ENCODE data around the gene EPS15. TPM values are rescaled to one million over a fixed set of nuclear protein-coding genes. Genes with fewer than 3 reads are reported as not detected.
"Not testable (repeated sequence)": the region's sequence is repeated elsewhere in the genome, so short reads cannot be mapped to it uniquely, and the experiment has no call there.

Gene EPS15
- total RNA-seq, 1 donor from 2014 or later, result 35.9 TPM

- DNase-seq (ENCODE audit: low read depth), result no peak
These were observed 24.8 kb upstream of the EPS15 start for GRCh38 chr1:51543858-51544257.

GRCh38 chr1:51542158-51542953, 23.3 kb upstream of the EPS15 start:
- DNase-seq (ENCODE audit: low read depth), result no peak

- DNase-seq (ENCODE audit: low read depth), result no peak
These were observed 22.4 kb upstream of the EPS15 start for GRCh38 chr1:51541313-51542050.

- no peak for DNase-seq (ENCODE audit: low read depth)
These were observed 18.5 kb upstream of the EPS15 start for GRCh38 chr1:51537568-51537967.

GRCh38 chr1:51535006-51535592, 16.0 kb upstream of the EPS15 start:
- peak; percentile 77 for DNase-seq (ENCODE audit: low read depth)

- peak; percentile 8 for DNase-seq (ENCODE audit: low read depth)
These were observed 15.4 kb upstream of the EPS15 start for GRCh38 chr1:51534447-51534846.

GRCh38 chr1:51532853-51533252, 13.8 kb upstream of the EPS15 start:
- no peak for DNase-seq (ENCODE audit: low read depth)

- DNase-seq (ENCODE audit: low read depth), result not testable (repeated sequence)
These were observed 11.4 kb upstream of the EPS15 start for GRCh38 chr1:51530447-51530846.

GRCh38 chr1:51527144-51527543, 8.1 kb upstream of the EPS15 start:
- DNase-seq (ENCODE audit: low read depth), result no peak

GRCh38 chr1:51526248-51526647, 7.2 kb upstream of the EPS15 start:
- DNase-seq (ENCODE audit: low read depth), result no peak

- no peak for DNase-seq (ENCODE audit: low read depth)
These were observed 6.2 kb upstream of the EPS15 start for GRCh38 chr1:51525295-51525694.

- DNase-seq (ENCODE audit: low read depth), result no peak
These were observed 5.8 kb upstream of the EPS15 start for GRCh38 chr1:51524817-51525216.

GRCh38 chr1:51523931-51524330, 4.9 kb upstream of the EPS15 start:
- DNase-seq (ENCODE audit: low read depth), result no peak

GRCh38 chr1:51520700-51521248, 1.7 kb upstream of the EPS15 start:
- no peak for DNase-seq (ENCODE audit: low read depth)

- no peak for DNase-seq (ENCODE audit: low read depth)
These were observed 1.0 kb upstream of the EPS15 start for GRCh38 chr1:51519865-51520699.

GRCh38 chr1:51518586-51519047, 449 bp downstream of the EPS15 start:
- DNase-seq (ENCODE audit: low read depth), result peak; percentile 19

- peak; percentile 39 for DNase-seq (ENCODE audit: low read depth)
These were observed 957 bp downstream of the EPS15 start for GRCh38 chr1:51518033-51518585.

- no peak for DNase-seq (ENCODE audit: low read depth)
These were observed 1.6 kb downstream of the EPS15 start for GRCh38 chr1:51517361-51518032.

- DNase-seq (ENCODE audit: low read depth), result no peak
These were observed 2.4 kb downstream of the EPS15 start for GRCh38 chr1:51516649-51517158.

All from myocyte (in vitro differentiated cells).